T-helper 17 cell (primary cell): ENCODE results near the gene CCL15. TPM values are rescaled to one million over a fixed set of nuclear protein-coding genes. Genes with fewer than 3 reads are reported as not detected.
"Not testable (repeated sequence)": the region's sequence is repeated elsewhere in the genome, so short reads cannot be mapped to it uniquely, and the experiment has no call there.

Experiments
- ATAC-seq: fragments of 150-1000 bp; cut with Tn5 transposase; 2 replicates; pipeline ENCODE4 v1.10.0; 2021; ENCODE audit warnings: mild to moderate bottlenecking, moderate library complexity
- DNase-seq, 3 donors: peaks; one replicate each; pipeline versions ENCODE4 v3.0.0 to v3.0.0-alpha.2; 2020 to 2021
- H3K9me3 ChIP-seq: one replicate; pipeline ENCODE4 v1.7.0; 2013; ENCODE audit warnings: low read length, mild to moderate bottlenecking; ENCODE audit not compliant: control insufficient read depth, poor library complexity, severe bottlenecking
- H3K27ac Mint-ChIP-seq: one replicate; pipeline ENCODE4 v1.8.0; 2022; ENCODE audit warnings: mild to moderate bottlenecking, moderate library complexity, mixed read lengths
- H3K27me3 Mint-ChIP-seq: one replicate; pipeline ENCODE4 v1.8.0; 2022; ENCODE audit warnings: mixed read lengths
- H3K36me3 Mint-ChIP-seq: one replicate; pipeline ENCODE4 v1.8.0; 2022; ENCODE audit warnings: low read depth, mixed read lengths
- H3K4me1 Mint-ChIP-seq: one replicate; pipeline ENCODE4 v1.8.0; 2022; ENCODE audit warnings: mild to moderate bottlenecking, mixed read lengths
- H3K4me3 Mint-ChIP-seq: one replicate; pipeline ENCODE4 v1.8.0; 2022; ENCODE audit warnings: mild to moderate bottlenecking, moderate library complexity, mixed read lengths
- total RNA-seq, 4 donors: library from RNA in 2 of 4; stranded (reverse) in 2 of 4; gene quantifications; one replicate each; pipeline ENCODE4 v1.2.3 and lab custom pipeline; 2022 to 2026

Gene CCL15
- total RNA-seq, 2 donors from 2014 or later = not detected

GRCh38 chr17:36011201-36011600 lies 9.8 kb upstream of the CCL15 start:
- DNase-seq (no peak), ATAC-seq (no peak)
- H3K4me1 Mint-ChIP-seq = no peaks in the 10 kb centered on the region
- no peaks in the 10 kb centered on the region for H3K9me3 ChIP-seq
- no peak overlapping the region for H3K27ac Mint-ChIP-seq
- no peak overlapping the region for H3K4me3 Mint-ChIP-seq
- no peaks in the 10 kb centered on the region for H3K36me3 Mint-ChIP-seq
- peaks cover 35% of the 10 kb centered on the region for H3K27me3 Mint-ChIP-seq

- H3K4me1 Mint-ChIP-seq = peaks cover 4% of the 10 kb centered on the region
- H3K27me3 Mint-ChIP-seq = peaks cover 39% of the 10 kb centered on the region
- DNase-seq (no peak), ATAC-seq (no peak)
- no peak overlapping the region for H3K27ac Mint-ChIP-seq
- no peak overlapping the region for H3K4me3 Mint-ChIP-seq
- H3K36me3 Mint-ChIP-seq = no peaks in the 10 kb centered on the region
- H3K9me3 ChIP-seq = no peaks in the 10 kb centered on the region
Observed at GRCh38 chr17:36008998-36009665, 7.8 kb upstream of the CCL15 start.

GRCh38 chr17:36004594-36005108 lies 3.3 kb upstream of the CCL15 start:
- no peaks in the 10 kb centered on the region for H3K9me3 ChIP-seq
- DNase-seq (no peak), ATAC-seq (no peak)
- Mint-ChIP-seq H3K4me1 (peaks cover 4% of the 10 kb centered on the region), H3K36me3 (no peaks in the 10 kb centered on the region), H3K27me3 (peaks cover 40% of the 10 kb centered on the region), H3K4me3 (no peak overlapping the region), H3K27ac (no peak overlapping the region)

GRCh38 chr17:36002631-36003030 lies 1.3 kb upstream of the CCL15 start:
- no peak overlapping the region for H3K27ac Mint-ChIP-seq
- no peak overlapping the region for H3K4me3 Mint-ChIP-seq
- no peaks in the 10 kb centered on the region for H3K36me3 Mint-ChIP-seq
- no peaks in the 10 kb centered on the region for H3K9me3 ChIP-seq
- no peak for ATAC-seq
- peaks cover 52% of the 10 kb centered on the region for H3K27me3 Mint-ChIP-seq
- DNase-seq = no peak
- peaks cover 4% of the 10 kb centered on the region for H3K4me1 Mint-ChIP-seq

GRCh38 chr17:36001862-36002603 lies 680 bp upstream of the CCL15 start:
- no peak for ATAC-seq
- no peaks in the 10 kb centered on the region for H3K36me3 Mint-ChIP-seq

GRCh38 chr17:36000732-36001109 lies 632 bp downstream of the CCL15 start:
- ATAC-seq (no peak), DNase-seq (no peak)
- H3K4me1 Mint-ChIP-seq = peaks cover 7% of the 10 kb centered on the region
- H3K27me3 Mint-ChIP-seq = peaks cover 54% of the 10 kb centered on the region
- no peak overlapping the region for H3K4me3 Mint-ChIP-seq
- H3K27ac Mint-ChIP-seq = no peak overlapping the region
- no peaks in the 10 kb centered on the region for H3K36me3 Mint-ChIP-seq
- no peaks in the 10 kb centered on the region for H3K9me3 ChIP-seq

More at GRCh38 chr17:36001862-36002603, 680 bp upstream of the CCL15 start:
- Mint-ChIP-seq H3K4me3 (no peak overlapping the region), H3K4me1 (peaks cover 4% of the 10 kb centered on the region), H3K27me3 (peaks cover 52% of the 10 kb centered on the region), H3K27ac (no peak overlapping the region)
- H3K9me3 ChIP-seq = no peaks in the 10 kb centered on the region
- no peak for DNase-seq

GRCh38 chr17:35998756-35999155 lies 2.6 kb downstream of the CCL15 start:
- Mint-ChIP-seq H3K4me1 (peaks cover 3% of the 10 kb centered on the region), H3K36me3 (no peaks in the 10 kb centered on the region), H3K4me3 (no peak overlapping the region), H3K27ac (no peak overlapping the region), H3K27me3 (peaks cover 44% of the 10 kb centered on the region)
- DNase-seq = no peak
- ATAC-seq = no peak
- no peaks in the 10 kb centered on the region for H3K9me3 ChIP-seq

GRCh38 chr17:35998018-35998545 lies 3.3 kb downstream of the CCL15 start:
- no peak for DNase-seq
- H3K9me3 ChIP-seq = no peaks in the 10 kb centered on the region
- ATAC-seq = no peak
- H3K27me3 Mint-ChIP-seq = peaks cover 46% of the 10 kb centered on the region
- no peak overlapping the region for H3K4me3 Mint-ChIP-seq
- no peak overlapping the region for H3K27ac Mint-ChIP-seq
- H3K4me1 Mint-ChIP-seq = peaks cover 3% of the 10 kb centered on the region
- H3K36me3 Mint-ChIP-seq = no peaks in the 10 kb centered on the region

GRCh38 chr17:35995346-35995745 lies 6.0 kb downstream of the CCL15 start:
- H3K27me3 Mint-ChIP-seq = peaks cover 32% of the 10 kb centered on the region
- DNase-seq, H3K9me3 ChIP-seq, ATAC-seq, H3K27ac Mint-ChIP-seq, H3K4me3 Mint-ChIP-seq, H3K4me1 Mint-ChIP-seq, H3K36me3 Mint-ChIP-seq: not testable (repeated sequence)

GRCh38 chr17:35991075-35991474 lies 10.3 kb downstream of the CCL15 start:
- H3K9me3 ChIP-seq = no peaks in the 10 kb centered on the region
- Mint-ChIP-seq H3K27me3 (peaks cover 15% of the 10 kb centered on the region), H3K27ac (no peak overlapping the region), H3K4me3 (no peak overlapping the region), H3K36me3 (no peaks in the 10 kb centered on the region), H3K4me1 (no peaks in the 10 kb centered on the region)
- ATAC-seq = no peak
- no peak for DNase-seq

- no peak for DNase-seq
- Mint-ChIP-seq H3K4me3 (no peak overlapping the region), H3K4me1 (no peaks in the 10 kb centered on the region), H3K27me3 (peaks cover 28% of the 10 kb centered on the region), H3K36me3 (no peaks in the 10 kb centered on the region), H3K27ac (no peak overlapping the region)
- no peak for ATAC-seq
- no peaks in the 10 kb centered on the region for H3K9me3 ChIP-seq
Observed at GRCh38 chr17:35988164-35988563, 13.2 kb downstream of the CCL15 start.

GRCh38 chr17:35986643-35987042 lies 14.7 kb downstream of the CCL15 start, which contains the start of gene CCL14:
CCL14 (minus strand) TSS chr17:35986729; CDS start chr17:35986649, 80 bp downstream.
- H3K27ac Mint-ChIP-seq = no peak within 1 kb of the TSS
- no peaks in the 10 kb centered on the region for H3K9me3 ChIP-seq
- peaks cover 19% of the 10 kb centered on the region for H3K27me3 Mint-ChIP-seq
- ATAC-seq (no peak), DNase-seq (no peak)
- no peaks in the 10 kb centered on the region for H3K4me1 Mint-ChIP-seq
- no peak within 1 kb of the TSS for H3K4me3 Mint-ChIP-seq
- no peaks in the 10 kb centered on the region for H3K36me3 Mint-ChIP-seq

- DNase-seq (no peak), ATAC-seq (no peak)
- Mint-ChIP-seq H3K27me3 (peaks cover 30% of the 10 kb centered on the region), H3K4me1 (peaks cover 3% of the 10 kb centered on the region), H3K27ac (no peak overlapping the region), H3K36me3 (peaks cover 2% of the 10 kb centered on the region), H3K4me3 (no peak overlapping the region)
- H3K9me3 ChIP-seq = no peaks in the 10 kb centered on the region
Observed at GRCh38 chr17:35984140-35984539, 17.2 kb downstream of the CCL15 start.
